SK-N-DZ (cell line): ENCODE data around the gene MAPKAPK2.
A peak's percentile ranks its signal among the peaks of the same experiment; 100 is the strongest.

Experiments
- DNase-seq: peaks from one replicate; pipeline ENCODE4 v3.0.0-alpha.2; 2015; ENCODE audit warnings: low spot score

MAPKAPK2 gene

DNA sequence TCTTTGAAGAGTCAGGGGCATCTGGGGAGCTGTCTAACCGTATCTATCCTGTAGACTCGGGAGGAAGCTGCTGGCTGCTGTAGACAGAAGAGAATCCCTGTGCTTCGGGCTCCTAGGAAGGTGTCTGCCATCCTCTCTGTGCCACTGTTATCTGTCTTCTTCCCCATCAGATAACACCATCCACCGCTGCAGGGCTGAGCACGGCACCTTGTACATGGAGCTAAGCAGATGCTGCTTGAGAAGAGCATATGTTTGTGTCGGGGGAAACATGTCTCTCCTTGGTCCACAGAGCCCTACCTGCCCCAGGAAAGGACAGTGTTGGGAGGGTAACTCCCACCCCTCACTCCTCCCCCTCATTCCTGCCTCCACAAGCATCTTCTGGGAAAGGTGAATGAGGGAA, 1.4 kb upstream of the MAPKAPK2 start:
- DNase-seq = peak; percentile 54

DNA sequence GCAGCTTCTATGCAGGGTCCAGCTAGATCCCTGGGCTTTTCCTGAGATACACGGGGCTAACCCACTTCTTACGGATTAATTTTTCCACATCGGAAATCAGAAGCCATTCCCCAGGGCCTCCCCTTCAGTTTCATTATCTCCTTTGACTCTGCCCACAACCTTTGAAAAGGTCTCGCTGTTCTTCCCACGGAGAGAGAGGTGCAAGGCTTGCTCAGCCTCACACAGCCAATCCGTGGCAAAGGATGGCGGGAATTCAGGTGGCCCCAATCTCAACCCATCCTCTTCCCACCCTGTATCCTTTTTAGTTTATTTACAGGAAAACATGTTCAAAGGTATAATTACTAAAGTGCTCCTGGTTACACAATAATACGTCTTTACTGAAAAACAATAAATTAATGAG, 702 bp upstream of the MAPKAPK2 start:
- DNase-seq = no peak

DNA sequence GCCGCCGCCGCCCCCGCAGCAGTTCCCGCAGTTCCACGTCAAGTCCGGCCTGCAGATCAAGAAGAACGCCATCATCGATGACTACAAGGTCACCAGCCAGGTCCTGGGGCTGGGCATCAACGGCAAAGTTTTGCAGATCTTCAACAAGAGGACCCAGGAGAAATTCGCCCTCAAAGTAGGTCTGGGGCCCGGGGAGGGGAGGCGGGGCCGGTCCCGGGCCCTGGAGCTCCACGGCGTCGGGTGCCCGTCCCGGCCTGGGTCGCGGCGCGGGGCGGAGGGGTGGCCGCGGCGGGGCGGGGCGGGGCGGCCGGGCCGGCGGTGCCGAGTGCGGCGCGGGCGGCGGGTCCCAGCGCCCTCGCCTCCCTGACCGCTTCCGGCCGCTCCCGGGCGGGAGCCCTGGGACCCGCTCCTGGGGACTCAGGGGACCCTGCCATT, 646 bp downstream of the MAPKAPK2 start:
- no peak for DNase-seq

DNA sequence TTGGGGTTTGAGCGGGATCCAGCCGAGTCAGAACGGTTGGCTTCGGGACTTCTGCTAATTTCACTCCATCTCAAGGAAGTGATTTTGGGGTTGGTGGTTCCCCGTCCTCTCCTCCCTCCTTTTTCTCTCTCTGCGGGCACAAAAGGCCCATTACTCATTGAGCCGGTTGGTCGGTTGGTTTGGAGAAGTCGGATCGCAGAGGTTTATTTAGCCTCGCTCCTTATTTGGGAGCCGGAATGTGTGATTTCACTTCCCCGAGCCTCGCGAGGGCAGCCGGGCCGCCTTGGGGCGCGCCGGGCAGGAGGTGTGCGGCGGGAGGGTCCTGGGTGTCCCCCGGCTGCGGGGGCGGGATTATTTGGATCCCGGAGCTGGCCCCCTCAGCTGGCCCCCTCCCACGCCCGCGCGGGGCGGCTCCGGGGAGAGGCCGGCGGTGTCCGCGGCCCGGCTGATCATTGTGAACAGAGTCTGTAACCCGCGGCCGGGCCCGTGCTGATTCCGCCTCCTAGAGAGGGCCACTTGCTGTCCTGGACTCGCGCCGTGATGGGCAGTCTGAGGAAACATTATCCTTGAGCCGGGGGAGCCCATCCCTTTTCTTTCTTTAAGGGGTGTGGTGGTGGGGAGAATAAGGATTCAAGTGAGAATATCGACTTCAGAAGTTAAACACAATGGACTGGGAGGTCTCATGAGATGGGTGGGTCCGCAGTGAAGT, 1.2 kb downstream of the MAPKAPK2 start:
- DNase-seq = peak; percentile 25

DNA sequence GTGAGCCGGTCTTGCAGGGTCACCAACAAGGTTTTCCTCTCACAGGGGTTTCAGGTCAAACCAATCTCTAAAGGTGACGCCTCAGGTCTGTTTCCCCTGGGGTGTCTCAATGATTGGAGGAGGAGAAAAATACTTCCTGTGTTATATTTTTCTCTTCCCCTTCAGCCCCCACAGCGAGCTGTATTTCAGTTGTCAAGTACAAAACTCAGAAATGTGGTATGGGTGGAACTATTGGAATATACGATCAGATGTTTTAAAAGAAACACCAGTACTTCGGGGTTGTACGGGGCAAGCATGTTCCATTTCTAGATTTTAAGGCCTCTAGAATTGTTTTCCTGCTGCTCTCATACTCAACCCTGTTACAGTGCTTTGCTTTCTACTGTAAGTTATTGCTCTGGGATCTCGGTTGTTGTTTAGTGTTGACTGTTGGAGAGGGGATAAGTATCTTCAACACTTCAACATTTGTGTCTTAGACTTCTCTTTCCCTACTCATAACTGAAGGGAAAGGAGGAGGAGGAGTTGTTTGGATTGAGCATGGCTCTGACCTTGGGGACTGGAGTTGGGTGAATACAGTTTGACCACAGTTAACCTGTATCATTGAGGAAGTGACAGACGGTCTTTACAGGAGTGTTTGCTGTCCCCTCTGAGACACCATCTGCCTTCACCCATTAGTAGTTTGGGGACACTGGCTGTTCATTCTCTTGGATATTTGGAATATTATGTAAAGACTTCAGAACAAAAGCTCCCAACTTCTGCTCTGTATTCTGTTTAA, 2.0 kb downstream of the MAPKAPK2 start:
- DNase-seq = no peak

DNA sequence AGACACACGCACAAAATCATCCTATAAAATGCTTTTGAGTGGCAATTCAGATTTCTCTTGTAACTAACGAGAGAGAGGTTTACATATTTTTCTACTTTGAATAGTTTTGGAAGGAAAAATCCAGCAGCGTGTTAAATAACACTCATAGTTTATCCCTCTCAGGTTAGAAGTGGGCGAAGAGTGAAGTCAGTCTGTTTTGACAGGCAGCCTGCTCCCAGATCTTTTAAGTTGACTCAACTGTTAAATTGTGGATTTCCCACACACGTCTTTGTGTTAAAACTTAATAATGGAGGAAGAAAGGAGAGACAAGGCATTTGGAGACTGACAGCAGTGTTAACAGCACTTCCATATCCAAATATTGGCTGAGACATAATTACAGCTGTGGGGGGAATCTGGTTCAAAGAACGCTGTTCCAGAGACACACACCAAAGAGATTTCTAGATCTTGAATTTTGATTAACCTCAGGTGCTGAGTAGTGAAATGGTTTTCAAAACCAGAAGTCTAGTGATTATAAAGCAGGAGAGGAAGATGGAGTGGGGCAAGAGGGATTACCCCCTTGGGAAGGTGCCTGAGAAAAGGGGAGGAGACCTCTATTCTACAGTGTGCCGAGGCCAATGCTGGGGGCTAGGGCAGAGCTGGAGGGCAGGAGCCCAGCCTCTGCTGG, 2.7 kb downstream of the MAPKAPK2 start:
- DNase-seq = no peak

DNA sequence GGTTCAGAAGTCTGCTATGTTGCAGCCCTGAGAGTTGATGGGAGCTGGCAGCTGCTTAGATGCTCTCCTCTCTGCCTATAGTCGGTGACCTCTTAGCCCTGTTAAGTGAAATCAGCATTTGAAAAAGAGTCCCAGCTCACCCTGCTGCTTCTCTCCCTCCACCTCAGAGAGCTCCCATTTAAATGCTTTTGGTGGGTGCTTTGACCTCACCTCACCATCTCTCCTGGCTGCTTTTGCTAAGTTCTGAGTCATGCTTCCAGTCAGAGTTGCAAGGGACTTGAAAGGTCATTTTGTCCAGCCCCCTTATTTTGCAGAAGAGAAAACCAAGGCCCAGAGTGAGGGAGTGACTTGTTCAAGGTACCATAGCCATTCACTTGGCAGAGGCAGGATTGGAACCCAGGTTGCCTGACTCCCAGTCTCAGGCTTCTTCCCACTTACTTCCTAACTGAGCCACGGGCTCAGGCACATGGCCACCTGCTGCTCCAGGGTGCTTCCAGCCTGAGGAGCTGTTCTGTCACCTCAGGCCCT, 3.3 kb downstream of the MAPKAPK2 start:
- no peak for DNase-seq

DNA sequence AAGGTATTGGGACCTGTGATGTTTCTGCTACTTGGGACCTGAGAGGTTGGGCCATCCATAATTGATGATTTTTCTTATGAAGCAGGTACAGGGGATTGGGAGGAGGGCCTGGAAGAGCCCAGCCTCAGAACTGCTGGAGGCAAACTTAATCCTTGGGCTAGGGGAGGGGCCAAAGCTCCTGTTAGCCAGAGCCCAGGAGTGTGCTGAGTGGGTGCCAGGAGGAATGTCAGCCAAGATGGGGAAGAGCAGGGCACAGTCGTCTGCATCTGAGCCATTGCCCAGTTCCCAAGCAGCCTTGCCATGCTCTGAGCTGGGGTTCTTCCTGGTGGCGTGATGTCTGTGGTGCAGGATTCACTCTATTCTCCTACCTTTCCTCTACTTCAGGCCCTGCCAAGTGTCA, 5.8 kb downstream of the MAPKAPK2 start:
- DNase-seq = no peak

DNA sequence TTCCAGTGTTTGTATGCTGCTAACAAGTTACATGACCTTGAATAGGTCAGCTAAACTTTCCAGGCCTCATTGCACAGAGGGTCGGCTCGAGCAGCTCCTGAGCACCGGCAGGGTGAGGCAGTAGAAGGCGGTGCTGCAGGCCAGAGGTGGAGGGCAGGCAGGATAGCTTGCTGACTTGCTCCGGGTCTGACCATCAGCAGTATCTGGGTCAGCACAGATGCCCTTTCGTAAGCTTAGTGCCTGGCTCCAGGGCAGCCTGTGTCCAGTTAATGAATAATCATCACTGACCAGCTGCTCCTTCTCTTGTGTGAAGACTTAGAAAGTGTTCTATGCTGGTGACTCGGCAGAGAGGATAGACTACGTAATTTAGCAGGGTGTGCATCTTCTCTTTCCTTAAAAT, 6.9 kb downstream of the MAPKAPK2 start:
- DNase-seq = no peak

DNA sequence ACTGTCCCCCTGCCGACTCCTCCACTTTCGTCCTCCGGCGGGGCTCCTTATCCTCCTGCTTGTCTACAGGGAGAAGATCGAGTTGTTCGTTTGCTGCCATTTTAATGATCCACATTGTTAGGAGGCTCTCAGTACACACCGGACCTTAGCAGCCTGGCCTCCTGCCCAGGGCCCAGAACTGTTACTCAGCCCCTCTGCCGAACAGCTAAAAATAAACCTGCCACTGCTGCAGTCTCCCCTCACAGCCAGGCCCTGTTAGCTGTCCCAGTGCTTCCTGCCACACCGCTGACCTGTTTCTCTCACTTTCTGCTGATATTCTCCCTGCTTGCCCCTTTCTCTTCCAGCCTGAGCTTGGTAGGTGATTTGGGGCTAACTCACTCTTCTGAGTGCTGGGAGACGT, 8.3 kb downstream of the MAPKAPK2 start:
- no peak for DNase-seq

DNA sequence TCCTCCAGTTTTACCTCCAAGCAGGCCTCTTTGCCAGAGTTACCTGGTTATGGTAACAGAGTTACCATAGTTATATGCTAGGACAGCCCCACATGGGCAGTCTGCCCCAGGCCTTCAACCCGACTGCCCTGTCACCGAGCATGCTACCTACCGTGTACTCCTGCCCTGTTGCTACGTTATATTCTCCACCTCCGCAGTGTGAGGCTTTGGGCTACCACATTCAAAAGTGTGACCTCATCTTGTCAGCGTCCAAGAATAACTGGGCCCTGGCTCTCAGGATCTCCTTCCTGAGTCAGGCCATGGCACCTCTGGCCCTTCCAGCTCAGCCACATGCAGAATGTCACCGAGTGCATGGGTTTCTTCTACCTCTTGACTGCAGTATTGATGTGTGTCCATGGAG, 8.9 kb downstream of the MAPKAPK2 start:
- no peak for DNase-seq

DNA sequence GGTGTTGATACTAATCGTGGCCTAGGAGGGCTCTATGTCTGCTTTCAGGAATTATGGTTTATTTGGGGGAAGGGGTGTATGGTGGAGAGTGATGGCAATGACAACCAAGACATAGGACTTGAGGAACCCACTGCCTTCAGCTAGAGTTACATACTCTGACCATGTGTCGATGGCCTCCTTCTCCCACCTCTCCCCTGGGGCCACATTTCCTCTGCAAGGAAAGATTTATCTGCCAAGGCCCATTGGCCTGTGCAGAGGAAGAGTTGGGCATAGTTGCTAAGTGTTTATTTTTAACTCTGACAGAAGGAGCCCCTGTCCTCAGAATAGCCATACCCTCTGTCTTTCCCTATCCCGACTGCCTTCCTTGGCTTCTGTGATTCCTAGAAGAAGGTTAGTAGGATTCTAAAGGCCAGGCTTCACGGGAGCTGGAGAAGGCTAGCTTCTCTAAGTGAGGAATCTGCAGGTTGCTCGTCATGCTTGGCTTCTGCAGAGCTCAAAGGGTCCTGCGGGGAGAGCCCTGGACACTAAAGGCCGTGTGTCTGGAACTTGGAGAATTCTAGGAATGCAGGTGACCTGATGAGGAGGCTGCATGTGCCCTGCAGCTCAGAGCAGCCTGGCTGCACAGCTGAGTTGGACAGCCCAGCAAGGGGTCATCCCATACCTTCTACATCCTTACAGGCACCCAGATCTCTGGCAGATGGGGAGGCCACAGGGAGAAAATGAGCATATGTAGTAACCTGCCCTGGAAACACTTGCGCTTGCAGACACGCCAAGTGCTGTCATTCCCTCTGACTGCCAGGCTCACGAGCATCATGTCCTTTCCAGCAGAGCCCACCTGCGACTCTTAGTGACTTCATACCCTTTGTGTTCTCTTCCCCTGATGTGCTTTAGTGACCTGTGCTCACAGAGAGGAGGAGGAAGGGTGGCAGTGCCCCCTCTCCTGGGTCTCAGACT, 9.7 kb downstream of the MAPKAPK2 start:
- DNase-seq = no peak

DNA sequence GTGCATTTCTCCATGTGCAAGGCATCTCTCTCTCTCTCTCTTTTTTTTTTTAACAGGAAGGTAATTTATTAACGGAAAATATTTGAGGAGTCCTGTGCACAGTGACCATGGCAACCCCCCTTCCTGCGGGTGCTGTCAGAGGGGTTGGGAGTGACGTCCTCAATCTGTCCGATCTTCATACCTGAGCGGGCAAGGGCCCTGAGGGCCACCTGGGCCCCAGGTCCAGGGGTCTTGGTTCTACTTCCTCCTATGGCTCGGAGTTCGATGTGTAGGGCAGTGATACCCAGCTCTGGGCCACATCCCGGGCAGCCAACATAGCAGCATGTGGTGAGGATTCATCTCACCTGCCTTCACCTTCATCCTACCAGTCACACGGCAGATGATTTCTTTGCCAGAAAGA, 11.0 kb downstream of the MAPKAPK2 start:
- DNase-seq = no peak

DNA sequence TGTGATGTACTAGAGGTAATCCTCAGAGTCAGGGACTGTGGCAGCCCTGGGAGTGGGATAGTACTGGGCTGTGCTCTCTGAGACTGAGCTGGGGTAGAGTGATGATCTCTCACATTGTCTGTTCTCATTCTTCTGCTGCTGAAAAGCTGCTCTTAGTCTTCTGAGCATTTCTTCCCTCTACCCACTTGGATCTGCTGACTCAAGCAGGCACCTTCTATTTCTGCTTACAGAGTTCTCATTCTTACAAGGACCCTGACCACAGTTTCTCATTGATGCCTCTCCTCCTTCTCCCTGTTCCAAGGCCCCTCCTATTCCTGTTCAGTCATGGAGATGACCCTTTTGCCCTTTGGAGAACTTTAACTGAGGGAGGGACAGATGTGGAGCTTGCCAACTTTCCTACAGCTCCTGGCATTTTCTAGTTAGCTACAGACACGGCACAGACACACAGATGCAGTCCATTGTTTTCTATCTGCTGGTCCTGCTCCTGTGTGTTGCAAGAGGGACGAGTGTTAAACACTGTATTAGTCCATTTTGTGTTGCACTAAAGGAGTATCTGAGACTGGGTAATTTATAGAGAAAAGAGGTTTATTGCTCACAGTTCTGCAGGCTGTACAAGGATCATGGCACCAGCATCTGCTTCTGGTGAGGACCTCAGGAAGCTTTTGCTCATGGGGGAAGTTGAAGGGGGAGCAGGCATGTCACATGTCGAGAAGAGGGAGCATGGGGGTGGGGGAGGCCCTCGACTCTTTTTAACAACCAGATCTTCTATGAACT, 12.3 kb downstream of the MAPKAPK2 start:
- no peak for DNase-seq

DNA sequence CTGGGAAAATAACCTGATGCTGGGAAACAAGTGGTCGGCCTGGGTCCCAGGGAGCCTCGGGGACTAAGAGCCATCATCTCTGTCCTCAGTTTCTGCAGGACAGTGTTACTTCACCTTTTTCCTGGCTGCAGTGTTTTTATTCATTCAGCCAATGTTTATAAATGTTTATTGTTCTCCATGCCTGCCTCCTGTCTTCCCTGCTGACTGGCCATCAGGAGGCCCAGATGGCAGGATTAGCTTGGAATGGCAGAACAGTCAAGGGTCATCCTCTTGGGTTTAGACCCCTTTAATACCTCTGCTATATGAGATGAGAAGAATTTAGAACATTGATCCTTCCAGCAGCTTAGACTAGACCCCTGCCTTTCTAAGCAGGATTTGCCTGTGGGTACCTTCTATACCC, 13.3 kb downstream of the MAPKAPK2 start:
- no peak for DNase-seq

DNA sequence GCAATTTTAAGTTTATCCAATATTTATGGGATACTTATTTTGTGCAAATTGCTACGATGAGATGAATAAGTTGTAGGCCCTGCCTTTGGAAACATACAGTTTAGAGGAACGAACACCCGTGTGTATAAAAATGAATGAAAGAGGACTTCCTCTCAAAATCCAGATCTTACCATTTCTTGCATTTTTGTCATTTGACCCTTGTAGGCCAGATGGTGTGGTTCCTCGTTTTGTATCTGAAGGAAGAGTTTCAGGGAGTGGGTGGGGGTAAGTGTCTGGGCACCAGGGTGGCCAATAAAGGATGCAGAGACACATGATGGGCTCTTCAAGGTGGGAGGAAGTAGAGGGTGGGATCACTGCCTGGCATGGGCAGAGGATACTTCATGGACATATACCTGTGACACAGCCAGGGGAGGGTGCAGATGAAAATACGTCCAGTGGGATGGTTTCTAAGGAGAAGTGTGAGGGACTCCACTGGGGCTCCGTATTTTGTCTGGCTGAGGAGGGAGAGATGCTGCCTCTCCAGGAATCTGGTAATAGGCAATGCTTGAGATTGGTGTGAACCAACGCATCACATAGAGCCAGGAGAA, 14.4 kb downstream of the MAPKAPK2 start:
- no peak for DNase-seq

DNA sequence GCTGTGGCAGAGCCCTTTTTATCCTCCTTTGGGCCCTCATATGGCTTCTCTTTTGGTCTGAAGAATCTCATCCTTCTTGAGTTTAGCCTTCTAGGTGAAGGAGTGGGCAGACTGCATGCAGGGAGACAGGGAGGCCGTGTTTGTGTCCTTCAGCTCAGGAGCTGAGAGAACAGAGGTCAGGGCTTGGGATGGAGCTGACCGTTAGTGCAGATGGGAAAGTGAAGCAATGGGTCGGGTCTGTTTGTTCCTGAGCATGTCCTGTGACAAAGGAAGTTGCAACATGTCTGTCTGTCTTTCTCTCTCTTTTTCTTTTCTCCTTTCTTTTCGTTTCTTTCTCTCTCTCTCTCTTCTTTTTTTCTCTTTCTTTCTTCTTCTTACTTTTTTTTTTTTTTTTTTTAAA, 14.9 kb downstream of the MAPKAPK2 start:
- no peak for DNase-seq

DNA sequence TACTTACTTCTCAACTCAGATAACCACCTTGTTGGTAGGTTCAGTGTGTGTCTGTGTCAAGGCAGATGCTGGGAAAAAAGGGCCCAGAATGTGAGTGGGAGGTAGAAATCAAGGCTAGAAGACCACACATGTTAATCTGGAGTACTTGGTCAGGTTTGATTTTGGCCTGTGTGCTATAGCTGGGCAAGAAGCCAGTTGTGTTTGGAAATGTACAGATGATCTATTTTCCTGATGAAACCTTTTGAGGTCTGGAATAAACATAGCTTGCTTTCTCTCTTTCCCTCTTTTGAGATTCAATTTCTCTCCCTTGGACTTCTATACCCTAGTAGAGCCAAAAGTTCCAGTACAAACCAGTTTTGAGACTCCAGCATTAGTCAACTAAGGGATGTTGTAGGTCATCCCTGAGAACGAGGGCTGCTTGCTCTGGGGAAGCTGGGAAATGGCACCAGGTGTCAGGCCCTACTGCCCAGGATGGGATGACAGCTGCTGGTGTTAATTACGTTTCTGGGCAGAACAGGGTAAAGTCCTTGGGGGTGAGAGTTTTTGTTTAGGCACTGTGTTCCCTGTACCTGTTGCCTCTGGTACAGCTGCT, 15.8 kb downstream of the MAPKAPK2 start:
- no peak for DNase-seq

DNA sequence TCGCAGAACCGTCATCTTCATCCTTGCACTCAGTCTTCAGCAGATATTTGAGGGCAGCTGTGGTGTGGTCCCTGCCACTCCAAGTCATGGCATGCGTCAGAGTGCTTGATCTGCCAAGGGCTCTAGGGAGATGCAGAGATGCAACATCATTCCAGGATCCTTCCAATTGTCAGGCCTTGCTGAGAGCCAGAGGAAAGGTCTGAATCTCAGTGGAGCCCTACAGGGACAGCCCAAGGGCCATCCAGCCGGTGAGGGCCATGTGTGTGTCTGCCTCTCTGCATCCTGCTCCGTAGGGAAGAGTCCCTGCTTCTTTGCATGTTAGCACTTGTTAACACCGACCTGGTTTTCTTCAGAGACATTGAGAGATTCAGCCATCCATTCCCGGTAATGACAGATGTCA, 17.6 kb downstream of the MAPKAPK2 start:
- no peak for DNase-seq

DNA sequence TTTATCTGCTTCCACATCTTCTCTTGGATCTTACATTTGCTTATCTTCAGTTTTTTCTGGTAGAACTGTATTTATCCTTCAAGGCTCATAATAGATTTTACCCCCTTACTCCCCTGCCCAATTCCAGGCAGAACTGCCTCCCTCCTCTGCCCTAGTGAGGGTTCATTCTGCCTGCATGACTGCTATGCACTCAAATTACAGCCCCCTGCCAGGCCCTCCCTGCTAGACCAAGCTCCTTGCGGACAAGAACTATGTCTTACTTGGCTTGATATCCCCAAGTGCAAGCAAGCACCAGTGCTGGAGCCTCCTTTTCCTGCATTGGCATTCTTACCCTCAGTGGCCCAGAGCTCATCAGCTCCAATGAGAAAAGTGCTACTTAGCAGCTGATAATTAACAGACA, 18.1 kb downstream of the MAPKAPK2 start:
- DNase-seq = no peak
